ENCODE data around the gene ABCC6.

DNA sequence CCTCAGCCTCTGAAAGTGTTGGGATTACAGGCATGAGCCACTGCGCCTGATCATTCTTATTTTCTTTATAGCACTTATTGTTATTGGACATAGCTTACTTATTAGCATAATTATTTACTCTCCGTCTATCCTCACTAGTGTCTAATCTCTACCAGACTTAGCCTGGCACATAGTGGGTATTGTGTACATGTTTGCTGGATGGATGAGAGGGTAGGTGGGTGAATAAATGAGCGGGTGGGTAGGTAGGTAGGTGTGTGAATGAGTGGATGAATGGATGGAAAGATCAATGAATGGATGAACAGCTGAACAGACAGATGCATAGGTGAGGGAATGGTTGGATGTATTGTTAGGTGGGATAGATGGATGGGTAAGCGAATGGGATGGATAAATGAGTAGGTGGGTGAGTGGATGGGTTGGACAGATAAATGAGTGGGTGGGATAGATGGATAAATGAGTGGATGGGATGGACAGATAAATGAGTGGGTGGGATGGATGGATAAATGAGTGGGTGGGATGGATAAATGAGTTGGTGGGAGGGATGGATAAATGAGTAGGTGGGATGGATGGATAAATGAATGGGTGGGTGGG lies 51.9 kb downstream of the ABCC6 start:
- TF ChIP-seq, protein P1, sequence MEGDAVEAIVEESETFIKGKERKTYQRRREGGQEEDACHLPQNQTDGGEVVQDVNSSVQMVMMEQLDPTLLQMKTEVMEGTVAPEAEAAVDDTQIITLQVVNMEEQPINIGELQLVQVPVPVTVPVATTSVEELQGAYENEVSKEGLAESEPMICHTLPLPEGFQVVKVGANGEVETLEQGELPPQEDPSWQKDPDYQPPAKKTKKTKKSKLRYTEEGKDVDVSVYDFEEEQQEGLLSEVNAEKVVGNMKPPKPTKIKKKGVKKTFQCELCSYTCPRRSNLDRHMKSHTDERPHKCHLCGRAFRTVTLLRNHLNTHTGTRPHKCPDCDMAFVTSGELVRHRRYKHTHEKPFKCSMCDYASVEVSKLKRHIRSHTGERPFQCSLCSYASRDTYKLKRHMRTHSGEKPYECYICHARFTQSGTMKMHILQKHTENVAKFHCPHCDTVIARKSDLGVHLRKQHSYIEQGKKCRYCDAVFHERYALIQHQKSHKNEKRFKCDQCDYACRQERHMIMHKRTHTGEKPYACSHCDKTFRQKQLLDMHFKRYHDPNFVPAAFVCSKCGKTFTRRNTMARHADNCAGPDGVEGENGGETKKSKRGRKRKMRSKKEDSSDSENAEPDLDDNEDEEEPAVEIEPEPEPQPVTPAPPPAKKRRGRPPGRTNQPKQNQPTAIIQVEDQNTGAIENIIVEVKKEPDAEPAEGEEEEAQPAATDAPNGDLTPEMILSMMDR (IDR thresholded peaks at IDR 0.05; ENCODE audit: borderline replicate concordance, extremely low read depth, low read length, poor library complexity, severe bottlenecking), result no peak
- TF ChIP-seq EZH2 (IDR thresholded peaks at IDR 0.05; ENCODE audit: borderline replicate concordance, low read depth, low read length, severe bottlenecking), result no peak
